ENCODE results near the gene DOK5. TPM values are rescaled to one million over a fixed set of nuclear protein-coding genes. Genes with fewer than 3 reads are reported as not detected.
A peak's percentile ranks its signal among the peaks of the same experiment; 100 is the strongest.

The DOK5 gene
- total and polyA plus RNA-seq, 4 donors, result 0.37 to 3.1 (median 0.46) TPM

DNA sequence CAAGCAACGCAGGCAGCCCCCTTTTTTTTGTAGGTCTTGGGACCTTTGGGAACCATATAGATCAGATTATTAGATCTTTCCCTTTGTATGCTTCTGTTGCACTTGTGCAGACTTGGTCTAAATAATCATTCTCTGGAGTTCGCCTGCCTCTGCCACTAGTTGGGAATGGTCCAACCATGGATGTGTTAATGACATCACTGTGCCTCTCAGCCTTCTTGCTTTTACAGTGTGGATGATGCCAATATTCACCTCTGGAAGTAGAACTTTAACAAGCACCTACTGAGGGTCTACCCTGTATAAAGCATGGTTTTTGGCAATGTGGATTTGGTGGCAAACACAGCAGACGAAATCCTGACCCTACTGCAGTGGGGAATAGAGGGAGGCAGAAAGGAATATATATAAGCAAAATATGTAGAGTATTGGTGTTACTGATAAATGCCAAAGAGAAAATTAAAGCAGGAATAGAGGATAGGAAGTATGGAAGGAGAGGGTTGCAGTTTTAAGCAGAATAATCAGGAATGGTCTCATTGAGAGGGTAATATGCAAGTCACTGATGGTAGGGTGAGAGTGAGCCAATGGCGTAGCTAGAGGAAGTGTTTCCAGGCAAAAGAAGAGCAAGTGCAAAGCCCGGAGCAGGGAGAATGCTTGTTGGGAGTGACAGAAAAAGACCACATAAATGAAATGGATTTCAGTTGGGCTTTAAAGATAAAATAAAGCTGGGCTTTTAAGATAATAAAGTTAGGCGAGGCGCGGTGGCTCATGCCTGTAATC, 97.5 kb downstream of the DOK5 start:
- DNase-seq (no peak), ATAC-seq (ENCODE audit: insufficient read depth, low FRiP score) (no peak)
- no peak overlapping the region for H3K27ac ChIP-seq (ENCODE audit: low read depth in 1 of 2, low read length in 1 of 2)
- no peaks in the 10 kb centered on the region for H3K36me3 ChIP-seq (ENCODE audit: control insufficient read depth in 4 of 4, insufficient read depth in 4 of 4, low read length in 4 of 4)
- TF ChIP-seq, protein P1, sequence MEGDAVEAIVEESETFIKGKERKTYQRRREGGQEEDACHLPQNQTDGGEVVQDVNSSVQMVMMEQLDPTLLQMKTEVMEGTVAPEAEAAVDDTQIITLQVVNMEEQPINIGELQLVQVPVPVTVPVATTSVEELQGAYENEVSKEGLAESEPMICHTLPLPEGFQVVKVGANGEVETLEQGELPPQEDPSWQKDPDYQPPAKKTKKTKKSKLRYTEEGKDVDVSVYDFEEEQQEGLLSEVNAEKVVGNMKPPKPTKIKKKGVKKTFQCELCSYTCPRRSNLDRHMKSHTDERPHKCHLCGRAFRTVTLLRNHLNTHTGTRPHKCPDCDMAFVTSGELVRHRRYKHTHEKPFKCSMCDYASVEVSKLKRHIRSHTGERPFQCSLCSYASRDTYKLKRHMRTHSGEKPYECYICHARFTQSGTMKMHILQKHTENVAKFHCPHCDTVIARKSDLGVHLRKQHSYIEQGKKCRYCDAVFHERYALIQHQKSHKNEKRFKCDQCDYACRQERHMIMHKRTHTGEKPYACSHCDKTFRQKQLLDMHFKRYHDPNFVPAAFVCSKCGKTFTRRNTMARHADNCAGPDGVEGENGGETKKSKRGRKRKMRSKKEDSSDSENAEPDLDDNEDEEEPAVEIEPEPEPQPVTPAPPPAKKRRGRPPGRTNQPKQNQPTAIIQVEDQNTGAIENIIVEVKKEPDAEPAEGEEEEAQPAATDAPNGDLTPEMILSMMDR (IDR thresholded peaks at IDR 0.05; ENCODE audit: control extremely low read depth, extremely low read depth), result no peak
- 89 to 90% methylated on average over 8 of the region's 8 CpGs for WGBS, 2 donors
- H3K9me3 ChIP-seq (ENCODE audit: control insufficient read depth in 4 of 4, insufficient read depth in 3 of 4, low read length in 3 of 4), result no peaks in the 10 kb centered on the region
- H3K4me3 ChIP-seq, result no peak overlapping the region
- no peaks in the 10 kb centered on the region for H3K27me3 ChIP-seq (ENCODE audit: control insufficient read depth in 3 of 3, insufficient read depth in 3 of 3, low read length in 2 of 3)
- H3K4me1 ChIP-seq (ENCODE audit: control insufficient read depth in 5 of 5, insufficient read depth in 5 of 5, low read length in 5 of 5), result no peaks in the 10 kb centered on the region
- H3K9ac ChIP-seq (ENCODE audit: insufficient read depth in 1 of 2, low read length in 2 of 2), result no peak overlapping the region

DNA sequence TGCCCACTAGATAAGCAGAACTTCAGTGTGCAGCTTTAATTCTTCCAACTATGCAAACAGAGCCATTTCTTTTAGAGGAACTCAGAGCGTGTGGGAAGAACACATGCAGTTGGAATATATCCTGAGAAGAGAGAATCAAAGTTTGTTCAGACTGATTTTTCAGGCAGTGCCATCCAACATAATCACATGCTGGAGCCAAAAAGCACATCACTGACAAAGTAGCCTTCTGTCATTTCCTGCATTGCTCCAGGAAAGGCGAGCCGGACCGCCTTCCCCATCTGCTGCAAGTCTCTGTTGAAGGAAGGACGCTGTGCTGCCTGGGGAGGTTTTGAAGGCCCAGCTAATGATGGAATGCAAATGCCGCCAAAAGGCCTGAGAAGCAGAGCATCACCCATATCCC, 98.4 kb downstream of the DOK5 start:
- TF ChIP-seq, protein P1 (IDR thresholded peaks at IDR 0.05; ENCODE audit: control extremely low read depth, extremely low read depth), result no peak
- 64 to 65% methylated on average over 6 of the region's 6 CpGs for WGBS, 2 donors
- no peak overlapping the region for H3K27ac ChIP-seq (ENCODE audit: low read depth in 1 of 2, low read length in 1 of 2)

DNA sequence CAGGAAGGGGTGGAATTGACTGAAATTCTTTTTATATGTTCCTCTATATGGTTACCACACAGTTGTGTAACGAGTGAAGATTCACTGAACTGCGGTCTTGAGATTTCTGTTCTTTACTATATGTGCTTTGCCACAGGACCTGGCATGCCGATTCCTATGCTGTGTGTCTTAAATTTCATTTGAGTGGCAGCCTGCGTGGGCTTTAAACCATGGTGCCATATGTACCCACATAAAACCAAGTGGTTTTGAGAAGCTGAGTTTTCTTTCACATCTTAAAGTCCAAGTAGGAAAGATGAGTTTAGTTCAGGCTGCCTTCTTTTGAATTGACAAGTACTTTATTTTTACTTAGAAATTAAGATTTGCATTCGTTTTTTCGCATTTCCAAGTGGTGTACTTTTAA, 101.1 kb downstream of the DOK5 start:
- Histone ChIP-seq H3K9me3 (ENCODE audit: control insufficient read depth in 4 of 4, insufficient read depth in 3 of 4, low read length in 3 of 4) (no peaks in the 10 kb centered on the region), H3K4me3 (no peak overlapping the region), H3K9ac (ENCODE audit: insufficient read depth in 1 of 2, low read length in 2 of 2) (no peak overlapping the region), H3K27me3 (ENCODE audit: control insufficient read depth in 3 of 3, insufficient read depth in 3 of 3, low read length in 2 of 3) (no peaks in the 10 kb centered on the region), H3K36me3 (ENCODE audit: control insufficient read depth in 4 of 4, insufficient read depth in 4 of 4, low read length in 4 of 4) (no peaks in the 10 kb centered on the region), H3K27ac (ENCODE audit: low read depth in 1 of 2, low read length in 1 of 2) (no peak overlapping the region), H3K4me1 (ENCODE audit: control insufficient read depth in 5 of 5, insufficient read depth in 5 of 5, low read length in 5 of 5) (no peaks in the 10 kb centered on the region)
- WGBS, 2 donors, result 85 to 88% methylated on average over 6 of the region's 6 CpGs
- no peak for ATAC-seq (ENCODE audit: insufficient read depth, low FRiP score)
- TF ChIP-seq, protein P1 (IDR thresholded peaks at IDR 0.05; ENCODE audit: control extremely low read depth, extremely low read depth), result no peak
- DNase-seq, result no peak

More for the DNA sequence above, 98.4 kb downstream of the DOK5 start:
- H3K9me3 ChIP-seq (ENCODE audit: control insufficient read depth in 4 of 4, insufficient read depth in 3 of 4, low read length in 3 of 4), result no peaks in the 10 kb centered on the region
- H3K4me3 ChIP-seq, result no peak overlapping the region
- ATAC-seq (ENCODE audit: insufficient read depth, low FRiP score) (no peak), DNase-seq (peak in 1 of 3 donors; percentile 13)
- H3K36me3 ChIP-seq (ENCODE audit: control insufficient read depth in 4 of 4, insufficient read depth in 4 of 4, low read length in 4 of 4), result no peaks in the 10 kb centered on the region
- no peaks in the 10 kb centered on the region for H3K27me3 ChIP-seq (ENCODE audit: control insufficient read depth in 3 of 3, insufficient read depth in 3 of 3, low read length in 2 of 3)
- H3K4me1 ChIP-seq (ENCODE audit: control insufficient read depth in 5 of 5, insufficient read depth in 5 of 5, low read length in 5 of 5), result no peaks in the 10 kb centered on the region
- H3K9ac ChIP-seq (ENCODE audit: insufficient read depth in 1 of 2, low read length in 2 of 2), result no peak overlapping the region

DNA sequence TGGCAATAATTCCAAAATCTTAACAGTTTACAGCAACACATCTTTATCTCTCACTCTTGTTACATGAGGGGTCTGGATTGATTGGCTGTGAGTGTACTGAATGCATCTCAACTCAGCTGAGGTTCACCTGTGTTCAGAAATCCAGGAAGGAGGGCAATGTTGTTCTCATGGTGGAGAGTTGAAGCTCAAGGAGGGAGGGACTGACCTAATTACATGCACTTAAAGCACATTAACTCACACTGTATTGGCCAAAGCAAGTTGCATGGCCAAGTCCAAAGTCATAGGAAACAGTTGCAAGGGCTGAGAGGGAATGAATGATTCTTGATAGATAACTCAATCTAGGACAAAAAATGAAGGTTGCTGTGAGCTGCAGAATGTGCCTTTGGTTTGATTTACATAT, 102.2 kb downstream of the DOK5 start:
- DNase-seq, result no peak
- TF ChIP-seq, protein P1 (IDR thresholded peaks at IDR 0.05; ENCODE audit: control extremely low read depth, extremely low read depth), result no peak
- Histone ChIP-seq H3K36me3 (ENCODE audit: control insufficient read depth in 4 of 4, insufficient read depth in 4 of 4, low read length in 4 of 4) (no peaks in the 10 kb centered on the region), H3K9me3 (ENCODE audit: control insufficient read depth in 4 of 4, insufficient read depth in 3 of 4, low read length in 3 of 4) (no peaks in the 10 kb centered on the region), H3K27me3 (ENCODE audit: control insufficient read depth in 3 of 3, insufficient read depth in 3 of 3, low read length in 2 of 3) (no peaks in the 10 kb centered on the region), H3K9ac (ENCODE audit: insufficient read depth in 1 of 2, low read length in 2 of 2) (no peak overlapping the region), H3K4me3 (no peak overlapping the region), H3K4me1 (ENCODE audit: control insufficient read depth in 5 of 5, insufficient read depth in 5 of 5, low read length in 5 of 5) (no peaks in the 10 kb centered on the region), H3K27ac (ENCODE audit: low read depth in 1 of 2, low read length in 1 of 2) (no peak overlapping the region)
- ATAC-seq (ENCODE audit: insufficient read depth, low FRiP score), result no peak
